Parathyroid adenoma (tissue), 2 donors: Measurements from ENCODE around the gene AJAP1.
"Not testable (repeated sequence)": the region's sequence is repeated elsewhere in the genome, so short reads cannot be mapped to it uniquely, and the experiment has no call there.

Source experiments
- H2AFZ ChIP-seq: fragments of 300-600 bp; sonication (generic); one replicate; pipeline ENCODE4 v1.7.0; 2017; ENCODE audit warnings: antibody characterized with exemption, mild to moderate bottlenecking
- H3K27ac ChIP-seq: fragments of 300-600 bp; sonication (generic); one replicate; pipeline ENCODE4 v1.7.0; 2017
- H3K27me3 ChIP-seq: fragments of 300-600 bp; sonication (generic); one replicate; pipeline ENCODE4 v1.7.0; 2017; ENCODE audit warnings: low read length; ENCODE audit not compliant: control insufficient read depth, insufficient read depth
- H3K36me3 ChIP-seq: fragments of 300-600 bp; sonication (generic); one replicate; pipeline ENCODE4 v1.7.0; 2017; ENCODE audit warnings: low read length; ENCODE audit not compliant: control insufficient read depth, insufficient read depth
- H3K4me1 ChIP-seq: fragments of 300-600 bp; sonication (generic); one replicate; pipeline ENCODE4 v1.7.0; 2017; ENCODE audit warnings: control low read depth
- H3K4me2 ChIP-seq: fragments of 300-600 bp; sonication (generic); one replicate; pipeline ENCODE4 v1.7.0; 2017; ENCODE audit warnings: low read length
- H3K4me3 ChIP-seq: fragments of 300-600 bp; sonication (generic); one replicate; pipeline ENCODE4 v1.7.0; 2017; ENCODE audit warnings: low read depth, low read length
- H3K79me2 ChIP-seq: fragments of 300-600 bp; sonication (generic); one replicate; pipeline ENCODE4 v1.7.0; 2017; ENCODE audit warnings: control low read depth
- H3K9ac ChIP-seq: fragments of 300-600 bp; sonication (generic); one replicate; pipeline ENCODE4 v1.7.0; 2017; ENCODE audit warnings: mild to moderate bottlenecking
- H3K9me3 ChIP-seq: fragments of 300-600 bp; sonication (generic); one replicate; pipeline ENCODE4 v1.7.0; 2017; ENCODE audit warnings: low read length; ENCODE audit not compliant: control insufficient read depth
- TF ChIP-seq, protein P1 (sequence below): fragments of 300-600 bp; sonication (generic); IDR thresholded peaks from one replicate; pipeline ENCODE4 v1.7.0; 2017; ENCODE audit warnings: antibody characterized with exemption, mild to moderate bottlenecking
- donor health status: primary hyperparathyroidism.

Gene AJAP1

DNA sequence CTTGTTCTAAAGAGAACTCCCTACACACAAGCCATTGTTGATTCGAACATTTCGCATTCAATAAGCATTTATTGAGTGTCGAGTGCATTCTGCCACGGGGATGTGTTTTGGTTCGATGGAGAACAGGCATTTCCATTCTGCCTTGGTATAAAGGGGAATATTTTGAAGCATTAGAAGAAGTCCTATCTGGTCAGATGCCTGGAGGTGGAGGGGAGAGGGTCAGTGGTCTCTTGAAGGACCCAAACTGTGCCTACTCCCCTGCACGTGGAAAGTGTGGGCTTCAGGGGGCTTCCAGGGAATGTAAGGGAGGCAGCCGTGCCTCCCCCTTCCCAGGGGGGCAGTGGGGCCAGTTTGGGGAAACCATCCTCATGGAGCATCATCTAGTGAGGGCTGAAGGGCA is 8.3 kb downstream of the AJAP1 start:
- Histone ChIP-seq H3K27ac (no peak overlapping the region), H3K4me2 (no peak overlapping the region), H3K4me1 (no peaks in the 10 kb centered on the region), H3K79me2 (peaks cover 39% of the 10 kb centered on the region), H3K9ac (no peak overlapping the region), H2AFZ (no peak overlapping the region), H3K36me3 (no peaks in the 10 kb centered on the region), H3K4me3 (no peak overlapping the region), H3K27me3 (no peaks in the 10 kb centered on the region), H3K9me3 (no peaks in the 10 kb centered on the region)
- TF ChIP-seq, protein P1, sequence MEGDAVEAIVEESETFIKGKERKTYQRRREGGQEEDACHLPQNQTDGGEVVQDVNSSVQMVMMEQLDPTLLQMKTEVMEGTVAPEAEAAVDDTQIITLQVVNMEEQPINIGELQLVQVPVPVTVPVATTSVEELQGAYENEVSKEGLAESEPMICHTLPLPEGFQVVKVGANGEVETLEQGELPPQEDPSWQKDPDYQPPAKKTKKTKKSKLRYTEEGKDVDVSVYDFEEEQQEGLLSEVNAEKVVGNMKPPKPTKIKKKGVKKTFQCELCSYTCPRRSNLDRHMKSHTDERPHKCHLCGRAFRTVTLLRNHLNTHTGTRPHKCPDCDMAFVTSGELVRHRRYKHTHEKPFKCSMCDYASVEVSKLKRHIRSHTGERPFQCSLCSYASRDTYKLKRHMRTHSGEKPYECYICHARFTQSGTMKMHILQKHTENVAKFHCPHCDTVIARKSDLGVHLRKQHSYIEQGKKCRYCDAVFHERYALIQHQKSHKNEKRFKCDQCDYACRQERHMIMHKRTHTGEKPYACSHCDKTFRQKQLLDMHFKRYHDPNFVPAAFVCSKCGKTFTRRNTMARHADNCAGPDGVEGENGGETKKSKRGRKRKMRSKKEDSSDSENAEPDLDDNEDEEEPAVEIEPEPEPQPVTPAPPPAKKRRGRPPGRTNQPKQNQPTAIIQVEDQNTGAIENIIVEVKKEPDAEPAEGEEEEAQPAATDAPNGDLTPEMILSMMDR: no peak

DNA sequence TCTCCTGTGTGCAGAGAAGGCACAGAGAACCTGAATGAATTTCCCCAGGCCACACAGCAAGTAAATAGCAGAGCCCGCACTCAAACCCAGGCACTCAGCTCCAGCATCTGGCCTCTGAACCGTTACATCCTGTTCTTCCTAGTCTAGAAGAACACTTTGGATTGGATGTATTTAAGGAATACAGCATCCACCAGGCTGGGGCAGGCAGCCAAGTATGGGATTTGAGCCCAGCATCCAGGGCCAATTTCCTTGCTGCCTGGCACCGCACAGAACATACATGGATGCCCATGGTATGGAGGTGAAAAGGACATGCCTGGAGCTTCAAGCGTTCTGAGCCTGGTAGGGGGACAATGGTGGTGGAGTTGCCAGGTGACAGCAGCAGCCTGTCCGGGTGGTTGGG is 9.7 kb downstream of the AJAP1 start:
- Histone ChIP-seq H3K4me2 (no peak overlapping the region), H3K27me3 (no peaks in the 10 kb centered on the region), H3K9ac (no peak overlapping the region), H2AFZ (no peak overlapping the region), H3K79me2 (peaks cover 39% of the 10 kb centered on the region), H3K4me1 (no peaks in the 10 kb centered on the region), H3K36me3 (no peaks in the 10 kb centered on the region), H3K27ac (no peak overlapping the region), H3K4me3 (no peak overlapping the region), H3K9me3 (no peaks in the 10 kb centered on the region)
- TF ChIP-seq, protein P1: no peak

DNA sequence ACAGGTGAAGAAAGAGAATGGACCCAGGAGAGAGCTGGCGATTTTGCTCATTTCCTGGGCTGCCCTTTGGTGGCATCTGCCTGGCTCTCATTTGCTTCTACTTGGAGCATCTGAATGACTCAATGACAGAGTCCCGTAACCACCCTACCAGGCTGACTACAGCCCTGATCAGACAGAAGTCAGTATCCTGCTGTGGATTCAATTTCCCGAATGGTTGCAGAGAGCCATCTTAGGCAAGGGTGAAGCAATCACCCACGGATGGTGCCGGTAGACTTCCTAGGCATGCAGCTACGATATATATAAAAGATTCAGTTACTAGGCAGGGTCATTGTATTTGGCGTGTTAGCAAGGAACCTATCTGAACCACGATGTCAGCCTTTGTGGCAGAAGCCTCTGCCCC is 10.2 kb downstream of the AJAP1 start:
- Histone ChIP-seq H3K79me2 (peaks cover 39% of the 10 kb centered on the region), H3K9ac (no peak overlapping the region), H3K4me1 (no peaks in the 10 kb centered on the region), H3K4me2 (no peak overlapping the region), H3K36me3 (no peaks in the 10 kb centered on the region), H2AFZ (no peak overlapping the region), H3K27me3 (no peaks in the 10 kb centered on the region), H3K4me3 (no peak overlapping the region), H3K9me3 (no peaks in the 10 kb centered on the region), H3K27ac (no peak overlapping the region)
- TF ChIP-seq, protein P1: no peak

DNA sequence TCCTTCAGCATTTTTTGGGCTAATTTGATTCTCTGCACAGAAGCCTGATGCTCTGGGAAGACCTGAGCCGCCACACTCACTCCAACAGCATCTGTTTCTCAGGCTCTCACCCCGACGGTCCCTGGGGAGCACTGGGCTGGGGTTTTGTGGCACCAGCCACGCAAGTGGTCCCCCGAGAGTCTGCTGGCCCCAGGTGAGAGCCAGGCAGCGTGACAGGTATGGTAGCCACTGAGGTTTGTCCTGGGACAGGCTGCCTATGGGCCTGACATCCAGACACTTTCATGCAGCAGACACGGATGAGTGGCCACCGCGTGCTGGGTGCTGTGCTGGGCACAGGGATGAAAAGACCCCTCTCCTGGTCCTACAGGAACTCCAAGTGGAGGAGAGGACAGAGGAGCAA is 11.0 kb downstream of the AJAP1 start:
- Histone ChIP-seq H3K9ac (no peak overlapping the region), H3K4me2 (no peak overlapping the region), H3K79me2 (peaks cover 40% of the 10 kb centered on the region), H3K27ac (no peak overlapping the region), H3K36me3 (no peaks in the 10 kb centered on the region), H2AFZ (no peak overlapping the region), H3K4me1 (no peaks in the 10 kb centered on the region), H3K9me3 (no peaks in the 10 kb centered on the region), H3K27me3 (no peaks in the 10 kb centered on the region), H3K4me3 (no peak overlapping the region)
- TF ChIP-seq, protein P1: no peak

DNA sequence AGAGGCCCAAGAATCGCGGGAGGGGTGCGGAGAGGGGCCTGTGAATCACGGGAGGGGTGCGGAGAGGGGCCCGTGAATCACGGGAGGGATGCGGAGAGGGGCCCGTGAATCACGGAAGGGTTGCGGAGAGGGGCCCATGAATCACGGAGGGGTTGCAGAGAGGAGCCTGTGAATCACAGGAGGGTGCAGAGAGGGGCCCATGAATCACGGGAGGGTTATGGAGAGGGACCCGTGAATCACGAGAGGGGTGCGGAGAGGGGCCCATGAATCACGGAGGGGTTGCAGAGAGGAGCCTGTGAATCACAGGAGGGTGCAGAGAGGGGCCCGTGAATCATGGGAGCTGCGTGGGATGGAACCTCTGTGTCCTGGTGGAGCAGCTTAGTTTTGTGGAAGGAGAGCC is 12.3 kb downstream of the AJAP1 start:
- H3K27ac ChIP-seq, H3K36me3 ChIP-seq, H2AFZ ChIP-seq, H3K27me3 ChIP-seq, H3K4me2 ChIP-seq, H3K4me3 ChIP-seq, H3K4me1 ChIP-seq, H3K9me3 ChIP-seq, H3K9ac ChIP-seq: not testable (repeated sequence)
- H3K79me2 ChIP-seq: peaks cover 32% of the 10 kb centered on the region
